BJ (cell line): Measurements from ENCODE around the gene FUT9. TPM values are rescaled to one million over a fixed set of nuclear protein-coding genes. Genes with fewer than 3 reads are reported as not detected.

Experiments used
- CTCF ChIA-PET: fragments of 350-600 bp; formaldehyde crosslinking; extraction: SDS; loops from one replicate; lab custom pipeline; 2021; ENCODE audit warnings: antibody characterized with exemption, inconsistent platforms; lab: Yijun Ruan, JAX
- POLR2A ChIA-PET: fragments of 300-600 bp; sonication (Branson Sonifier 250); formaldehyde crosslinking; extraction: SDS; loops from one replicate; lab custom pipeline; 2021; ENCODE audit warnings: antibody characterized with exemption; lab: Charles Lee
- DNase-seq: peaks from one replicate; pipeline ENCODE4 v3.0.0-alpha.2; 2011; ENCODE audit warnings: low read depth
- H3K27me3 ChIP-seq: 2 replicates; pipeline ENCODE4 v1.6.0; 2011; ENCODE audit warnings: low read length; ENCODE audit not compliant: control insufficient read depth, insufficient read depth
- H3K36me3 ChIP-seq: 2 replicates; pipeline ENCODE4 v1.5.1; 2011; ENCODE audit warnings: low read length; ENCODE audit not compliant: control insufficient read depth, insufficient read depth
- H3K4me3 ChIP-seq: 2 replicates; pipeline ENCODE4 v1.5.1; 2011; ENCODE audit warnings: low read depth, mild to moderate bottlenecking, control low read depth, low read length
- CTCF ChIP-seq: IDR thresholded peaks from 2 replicates; pipeline ENCODE4 v1.5.1; 2011; ENCODE audit warnings: low read depth, mild to moderate bottlenecking, control low read depth, inconsistent platforms, low read length, moderate library complexity; ENCODE audit not compliant: insufficient read depth
- polyA plus RNA-seq: library from polyadenylated mRNA; depleted of rRNA; stranded (reverse); fragments of >200 nt; gene quantifications from 2 replicates; pipeline ENCODE4 v1.2.3, GENCODE V29; 2011

The FUT9 gene
- polyA plus RNA-seq, 1 experiment, result not detected

GRCh38 chr6:96171112-96171511, 155.3 kb downstream of the FUT9 start:
- POLR2A ChIA-PET, result no interaction called here

GRCh38 chr6:96184798-96185197, 169.0 kb downstream of the FUT9 start:
- ChIA-PET POLR2A (no interaction called here), CTCF (no interaction called here)
- Histone ChIP-seq H3K27me3 (no peaks in the 10 kb centered on the region), H3K4me3 (no peak overlapping the region), H3K36me3 (no peaks in the 10 kb centered on the region)
- TF ChIP-seq CTCF, result no peak
- no peak for DNase-seq

More at GRCh38 chr6:96171112-96171511, 155.3 kb downstream of the FUT9 start:
- CTCF ChIA-PET, result no interaction called here
- no peaks in the 10 kb centered on the region for H3K27me3 ChIP-seq
- DNase-seq, result no peak
- TF ChIP-seq CTCF, result no peak
- no peaks in the 10 kb centered on the region for H3K36me3 ChIP-seq
- H3K4me3 ChIP-seq, result no peak overlapping the region

- no peaks in the 10 kb centered on the region for H3K36me3 ChIP-seq
- no peak for TF ChIP-seq CTCF
- ChIA-PET POLR2A (no interaction called here), CTCF (no interaction called here)
- DNase-seq, result no peak
- H3K4me3 ChIP-seq, result no peak overlapping the region
- H3K27me3 ChIP-seq, result no peaks in the 10 kb centered on the region
Measured at GRCh38 chr6:96186094-96186493, 170.3 kb downstream of the FUT9 start.

- ChIA-PET POLR2A (no interaction called here), CTCF (no interaction called here)
Measured at GRCh38 chr6:96186516-96187195, 170.9 kb downstream of the FUT9 start.

GRCh38 chr6:96194675-96195074, 178.9 kb downstream of the FUT9 start:
- CTCF ChIA-PET, result no interaction called here
- no peaks in the 10 kb centered on the region for H3K27me3 ChIP-seq
- DNase-seq, result no peak
- POLR2A ChIA-PET, result no interaction called here
- no peak for TF ChIP-seq CTCF
- H3K36me3 ChIP-seq, result no peaks in the 10 kb centered on the region
- H3K4me3 ChIP-seq, result no peak overlapping the region

More at GRCh38 chr6:96186516-96187195, 170.9 kb downstream of the FUT9 start:
- TF ChIP-seq CTCF, result no peak
- H3K27me3 ChIP-seq, result no peaks in the 10 kb centered on the region
- no peak overlapping the region for H3K4me3 ChIP-seq
- no peak for DNase-seq
- no peaks in the 10 kb centered on the region for H3K36me3 ChIP-seq
